Liver (tissue), 9 donors: ENCODE measurements around the gene POMT1. TPM values are rescaled to one million over a fixed set of nuclear protein-coding genes. Genes with fewer than 3 reads are reported as not detected.
"Not testable (repeated sequence)": the region's sequence is repeated elsewhere in the genome, so short reads cannot be mapped to it uniquely, and the experiment has no call there.

Source experiments
- DNase-seq: peaks from one replicate; pipeline ENCODE4 v3.0.0-alpha.2; 2017; ENCODE audit warnings: low spot score
- H3K27ac ChIP-seq, 2 donors: one replicate each; pipeline ENCODE4 v1.7.0; 2013; ENCODE audit warnings: inconsistent platforms in 2 of 2, low read length in 2 of 2, control low read depth in 1 of 2, low read depth in 1 of 2, mild to moderate bottlenecking in 1 of 2
- H3K27me3 ChIP-seq, 4 donors: one replicate each; pipeline versions ENCODE4 v1.6.1 to v1.7.0; 2013; ENCODE audit warnings: low read length in 3 of 4, inconsistent platforms in 1 of 4, mild to moderate bottlenecking in 1 of 4, moderate library complexity in 1 of 4; ENCODE audit not compliant: control insufficient read depth in 4 of 4, insufficient read depth in 4 of 4
- H3K36me3 ChIP-seq, 4 donors: one replicate each; pipeline versions ENCODE4 v1.6.1 to v1.7.0; 2013; ENCODE audit warnings: low read length in 3 of 4, mild to moderate bottlenecking in 3 of 4, low read depth in 1 of 4, moderate library complexity in 1 of 4; ENCODE audit not compliant: control insufficient read depth in 4 of 4, insufficient read depth in 3 of 4
- H3K4me1 ChIP-seq, 4 donors: one replicate each; pipeline versions ENCODE4 v1.6.1 to v1.7.0; 2013; ENCODE audit warnings: low read length in 3 of 4, mild to moderate bottlenecking in 3 of 4, moderate library complexity in 1 of 4; ENCODE audit not compliant: control insufficient read depth in 4 of 4, insufficient read depth in 4 of 4
- H3K4me3 ChIP-seq, 3 donors: one replicate each; pipeline versions ENCODE4 v1.6.1 to v1.7.0; 2013; ENCODE audit warnings: low read length in 3 of 3, control low read depth in 1 of 3, low read depth in 1 of 3, mild to moderate bottlenecking in 1 of 3
- H3K9ac ChIP-seq, 2 donors: one replicate each; pipeline ENCODE4 v1.7.0; 2013; ENCODE audit warnings: low read length in 2 of 2, mild to moderate bottlenecking in 2 of 2, moderate library complexity in 2 of 2, control low read depth in 1 of 2, low read depth in 1 of 2
- H3K9me3 ChIP-seq, 4 donors: one replicate each; pipeline versions ENCODE4 v1.6.1 to v1.7.0; 2013; ENCODE audit warnings: low read length in 3 of 4; ENCODE audit not compliant: control insufficient read depth in 4 of 4
- FOXA1 ChIP-seq: IDR thresholded peaks from 2 replicates; pipeline ENCODE4 v1.6.1; 2016; ENCODE audit warnings: antibody characterized with exemption
- GABPA ChIP-seq, 2 donors: IDR thresholded peaks in 1 of 2; conservative IDR thresholded peaks in 1 of 2; 2 replicates each; pipeline ENCODE4 v1.6.1; 2016; ENCODE audit warnings: antibody characterized with exemption in 2 of 2, mild to moderate bottlenecking in 1 of 2, moderate library complexity in 1 of 2
- HNF4A ChIP-seq, 2 donors: conservative IDR thresholded peaks; 2 replicates each; pipeline ENCODE4 v1.6.1; 2016; ENCODE audit warnings: antibody characterized with exemption in 2 of 2, mild to moderate bottlenecking in 2 of 2
- HNF4G ChIP-seq: IDR thresholded peaks from 2 replicates; pipeline ENCODE4 v1.6.1; 2016; ENCODE audit warnings: antibody characterized with exemption
- RAD21 ChIP-seq, 2 donors: IDR thresholded peaks; 2 replicates each; pipeline ENCODE4 v1.6.1; 2016; ENCODE audit warnings: antibody characterized with exemption in 2 of 2, mild to moderate bottlenecking in 2 of 2
- RXRA ChIP-seq, 2 donors: IDR thresholded peaks; 2 replicates each; pipeline ENCODE4 v1.6.1; 2017 to 2018; ENCODE audit warnings: antibody characterized with exemption in 2 of 2, mild to moderate bottlenecking in 1 of 2
- SP1 ChIP-seq: IDR thresholded peaks from 2 replicates; pipeline ENCODE4 v1.6.1; 2018; ENCODE audit warnings: antibody characterized with exemption, mild to moderate bottlenecking
- TAF1 ChIP-seq: conservative IDR thresholded peaks from 2 replicates; pipeline ENCODE4 v1.6.1; 2016; ENCODE audit warnings: antibody characterized with exemption, mild to moderate bottlenecking
- WGBS: extraction: QIAGEN DNeasy Blood & Tissue Kit; methylation state at CpG from one replicate; pipeline ENCODE4 v1.1.7; 2013; 5-methylcytosine and 5-hydroxymethylcytosine counted together
- polyA plus RNA-seq, 2 donors: library from polyadenylated mRNA; stranded (reverse) in 1 of 2; unstranded in 1 of 2; fragments of 200-250 nt in 1 of 2; fragments of >200 nt in 1 of 2; fragmentation: Nextera tagmentation in 1 of 2; extraction: Ambion mirVana in 1 of 2; gene quantifications; one replicate each; pipeline versions ENCODE4 v1.2.1 to v1.2.3, GENCODE V29; 2013 to 2015
- total RNA-seq, 2 donors: library from RNA; depleted of rRNA; stranded (reverse); fragments of >200 nt; gene quantifications; one replicate each; pipeline ENCODE4 v1.2.3, GENCODE V29; 2014
- TF ChIP-seq, protein P1 (sequence below): IDR thresholded peaks from 2 replicates; pipeline ENCODE4 v1.6.1; 2016; ENCODE audit warnings: antibody characterized with exemption
- TF ChIP-seq, protein P2 (sequence below): IDR thresholded peaks from 2 replicates; pipeline ENCODE4 v1.6.1; 2016; ENCODE audit warnings: antibody characterized with exemption, mild to moderate bottlenecking
- TF ChIP-seq, protein P3 (sequence below): IDR thresholded peaks from 2 replicates; pipeline ENCODE4 v1.6.1; 2016; ENCODE audit warnings: antibody characterized with exemption
- donor health status: healthy.
- donor health status: healthy.
- donor health status: healthy.
- donor health status: healthy.
- donor health status: healthy.

Gene POMT1, protein sequence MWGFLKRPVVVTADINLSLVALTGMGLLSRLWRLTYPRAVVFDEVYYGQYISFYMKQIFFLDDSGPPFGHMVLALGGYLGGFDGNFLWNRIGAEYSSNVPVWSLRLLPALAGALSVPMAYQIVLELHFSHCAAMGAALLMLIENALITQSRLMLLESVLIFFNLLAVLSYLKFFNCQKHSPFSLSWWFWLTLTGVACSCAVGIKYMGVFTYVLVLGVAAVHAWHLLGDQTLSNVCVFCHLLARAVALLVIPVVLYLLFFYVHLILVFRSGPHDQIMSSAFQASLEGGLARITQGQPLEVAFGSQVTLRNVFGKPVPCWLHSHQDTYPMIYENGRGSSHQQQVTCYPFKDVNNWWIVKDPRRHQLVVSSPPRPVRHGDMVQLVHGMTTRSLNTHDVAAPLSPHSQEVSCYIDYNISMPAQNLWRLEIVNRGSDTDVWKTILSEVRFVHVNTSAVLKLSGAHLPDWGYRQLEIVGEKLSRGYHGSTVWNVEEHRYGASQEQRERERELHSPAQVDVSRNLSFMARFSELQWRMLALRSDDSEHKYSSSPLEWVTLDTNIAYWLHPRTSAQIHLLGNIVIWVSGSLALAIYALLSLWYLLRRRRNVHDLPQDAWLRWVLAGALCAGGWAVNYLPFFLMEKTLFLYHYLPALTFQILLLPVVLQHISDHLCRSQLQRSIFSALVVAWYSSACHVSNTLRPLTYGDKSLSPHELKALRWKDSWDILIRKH
- total RNA-seq (10 to 100 TPM; 11.4 to 14.2 TPM), polyA plus RNA-seq (10 to 100 TPM; 11.2 to 11.8 TPM)

DNA sequence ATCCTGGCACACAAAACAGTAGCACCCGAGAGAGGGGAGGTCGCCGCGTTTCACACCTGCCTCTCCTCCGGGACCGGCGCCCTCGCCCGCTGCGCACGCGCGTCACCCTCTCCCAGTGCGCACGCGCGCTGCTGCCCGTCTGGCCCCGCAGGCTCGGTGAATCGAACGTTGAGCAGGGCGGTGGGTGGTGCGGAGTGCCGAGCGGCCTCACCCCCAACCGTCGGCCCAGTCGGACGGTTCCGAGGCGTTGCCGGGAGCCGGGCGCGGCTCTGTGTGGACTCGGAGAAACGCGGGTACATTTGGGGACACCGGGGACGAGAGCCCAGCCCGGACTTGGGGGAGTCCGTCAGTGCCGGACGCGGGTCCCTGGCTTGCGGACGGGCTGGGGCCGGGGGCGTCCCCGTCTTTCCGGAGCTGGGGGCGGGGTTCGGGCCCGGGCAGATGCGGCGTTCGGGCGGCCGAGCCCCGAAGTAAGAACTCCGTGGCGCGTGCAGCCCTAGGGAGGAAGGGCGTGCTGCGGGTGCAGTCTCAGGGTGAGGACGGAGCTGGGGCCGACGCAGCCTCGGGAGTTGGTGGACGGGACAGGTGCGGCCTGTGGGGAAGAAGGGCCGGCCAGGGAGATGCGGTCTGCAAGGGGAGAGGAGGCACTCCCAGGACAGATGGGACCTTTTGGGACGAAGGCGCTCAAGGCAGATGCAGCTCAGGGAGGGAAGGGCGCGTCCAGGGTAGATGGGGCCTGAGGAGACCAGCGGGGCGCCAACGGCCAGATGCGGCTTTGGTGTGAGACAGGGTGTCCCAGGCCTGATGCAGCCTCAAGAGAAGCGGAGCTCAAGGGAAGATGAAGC, at the start of gene POMT1:
Gene POMT1, plus strand, starts transcription at position 138 of the 845 bp plus-strand sequence. CDS start 1,301 bp downstream, outside the sequence.
- TF ChIP-seq, protein P1, sequence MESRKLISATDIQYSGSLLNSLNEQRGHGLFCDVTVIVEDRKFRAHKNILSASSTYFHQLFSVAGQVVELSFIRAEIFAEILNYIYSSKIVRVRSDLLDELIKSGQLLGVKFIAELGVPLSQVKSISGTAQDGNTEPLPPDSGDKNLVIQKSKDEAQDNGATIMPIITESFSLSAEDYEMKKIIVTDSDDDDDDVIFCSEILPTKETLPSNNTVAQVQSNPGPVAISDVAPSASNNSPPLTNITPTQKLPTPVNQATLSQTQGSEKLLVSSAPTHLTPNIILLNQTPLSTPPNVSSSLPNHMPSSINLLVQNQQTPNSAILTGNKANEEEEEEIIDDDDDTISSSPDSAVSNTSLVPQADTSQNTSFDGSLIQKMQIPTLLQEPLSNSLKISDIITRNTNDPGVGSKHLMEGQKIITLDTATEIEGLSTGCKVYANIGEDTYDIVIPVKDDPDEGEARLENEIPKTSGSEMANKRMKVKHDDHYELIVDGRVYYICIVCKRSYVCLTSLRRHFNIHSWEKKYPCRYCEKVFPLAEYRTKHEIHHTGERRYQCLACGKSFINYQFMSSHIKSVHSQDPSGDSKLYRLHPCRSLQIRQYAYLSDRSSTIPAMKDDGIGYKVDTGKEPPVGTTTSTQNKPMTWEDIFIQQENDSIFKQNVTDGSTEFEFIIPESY = no peak
- TF ChIP-seq SP1 (no peak), TAF1 (no peak), RAD21 (IDR thresholded peaks at IDR 0.05) (peak in 1 of 2 donors; percentile 46), HNF4A (conservative IDR thresholded peaks at IDR 0.05) (no peak), HNF4G (no peak)
- TF ChIP-seq, protein P2, sequence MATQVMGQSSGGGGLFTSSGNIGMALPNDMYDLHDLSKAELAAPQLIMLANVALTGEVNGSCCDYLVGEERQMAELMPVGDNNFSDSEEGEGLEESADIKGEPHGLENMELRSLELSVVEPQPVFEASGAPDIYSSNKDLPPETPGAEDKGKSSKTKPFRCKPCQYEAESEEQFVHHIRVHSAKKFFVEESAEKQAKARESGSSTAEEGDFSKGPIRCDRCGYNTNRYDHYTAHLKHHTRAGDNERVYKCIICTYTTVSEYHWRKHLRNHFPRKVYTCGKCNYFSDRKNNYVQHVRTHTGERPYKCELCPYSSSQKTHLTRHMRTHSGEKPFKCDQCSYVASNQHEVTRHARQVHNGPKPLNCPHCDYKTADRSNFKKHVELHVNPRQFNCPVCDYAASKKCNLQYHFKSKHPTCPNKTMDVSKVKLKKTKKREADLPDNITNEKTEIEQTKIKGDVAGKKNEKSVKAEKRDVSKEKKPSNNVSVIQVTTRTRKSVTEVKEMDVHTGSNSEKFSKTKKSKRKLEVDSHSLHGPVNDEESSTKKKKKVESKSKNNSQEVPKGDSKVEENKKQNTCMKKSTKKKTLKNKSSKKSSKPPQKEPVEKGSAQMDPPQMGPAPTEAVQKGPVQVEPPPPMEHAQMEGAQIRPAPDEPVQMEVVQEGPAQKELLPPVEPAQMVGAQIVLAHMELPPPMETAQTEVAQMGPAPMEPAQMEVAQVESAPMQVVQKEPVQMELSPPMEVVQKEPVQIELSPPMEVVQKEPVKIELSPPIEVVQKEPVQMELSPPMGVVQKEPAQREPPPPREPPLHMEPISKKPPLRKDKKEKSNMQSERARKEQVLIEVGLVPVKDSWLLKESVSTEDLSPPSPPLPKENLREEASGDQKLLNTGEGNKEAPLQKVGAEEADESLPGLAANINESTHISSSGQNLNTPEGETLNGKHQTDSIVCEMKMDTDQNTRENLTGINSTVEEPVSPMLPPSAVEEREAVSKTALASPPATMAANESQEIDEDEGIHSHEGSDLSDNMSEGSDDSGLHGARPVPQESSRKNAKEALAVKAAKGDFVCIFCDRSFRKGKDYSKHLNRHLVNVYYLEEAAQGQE = no peak
- TF ChIP-seq, protein P3, sequence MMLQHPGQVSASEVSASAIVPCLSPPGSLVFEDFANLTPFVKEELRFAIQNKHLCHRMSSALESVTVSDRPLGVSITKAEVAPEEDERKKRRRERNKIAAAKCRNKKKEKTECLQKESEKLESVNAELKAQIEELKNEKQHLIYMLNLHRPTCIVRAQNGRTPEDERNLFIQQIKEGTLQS = no peak
- peaks cover 1 to 17% (median 10%) of the 10 kb centered on the region in 4 donors for H3K36me3 ChIP-seq
- WGBS = under 1% methylated on average over 83 of the region's 83 CpGs
- H3K9me3 ChIP-seq = no peaks in the 10 kb centered on the region
- peak; percentile 76 for DNase-seq
- H3K9ac ChIP-seq = peak within 1 kb of the TSS; percentile 19 to 62
- H3K4me3 ChIP-seq = peak within 1 kb of the TSS; percentile 77 to 91 (median 89)
- peak within 1 kb of the TSS; percentile 43 to 47 for H3K27ac ChIP-seq
- peaks cover 6 to 29% (median 16%) of the 10 kb centered on the region in 4 donors for H3K4me1 ChIP-seq
- no peaks in the 10 kb centered on the region for H3K27me3 ChIP-seq

DNA sequence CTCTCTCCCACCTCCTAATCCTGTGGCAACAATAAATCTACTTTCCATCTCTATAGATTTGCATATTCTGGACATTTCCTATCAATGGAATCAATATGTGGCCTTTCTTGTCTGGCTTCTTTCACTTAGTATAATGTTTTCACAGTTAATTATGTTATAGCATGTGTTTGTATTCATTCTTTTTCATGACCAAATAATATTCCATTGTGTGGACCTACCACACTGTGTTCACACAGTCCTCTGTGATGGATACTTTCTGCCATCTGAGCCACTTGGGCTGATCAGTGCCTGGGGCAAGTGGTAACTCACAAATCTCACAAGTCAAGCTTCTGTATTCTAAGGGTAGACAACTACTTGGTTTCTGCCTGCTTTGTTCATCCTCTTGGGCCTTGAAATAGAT, 48.7 kb upstream of the POMT1 start:
- Histone ChIP-seq H3K4me1 (no peaks in the 10 kb centered on the region), H3K9ac (no peak overlapping the region), H3K27me3 (no peaks in the 10 kb centered on the region), H3K4me3 (no peak overlapping the region), H3K9me3 (no peaks in the 10 kb centered on the region), H3K36me3 (peaks cover 3 to 59% (median 42%) of the 10 kb centered on the region in 4 donors), H3K27ac (no peak overlapping the region)
- TF ChIP-seq RXRA (IDR thresholded peaks at IDR 0.05) (no peak), FOXA1 (no peak), GABPA (IDR thresholded peaks at IDR 0.05 in 1 of 2, conservative IDR thresholded peaks at IDR 0.05 in 1 of 2) (no peak)
- DNase-seq = no peak

DNA sequence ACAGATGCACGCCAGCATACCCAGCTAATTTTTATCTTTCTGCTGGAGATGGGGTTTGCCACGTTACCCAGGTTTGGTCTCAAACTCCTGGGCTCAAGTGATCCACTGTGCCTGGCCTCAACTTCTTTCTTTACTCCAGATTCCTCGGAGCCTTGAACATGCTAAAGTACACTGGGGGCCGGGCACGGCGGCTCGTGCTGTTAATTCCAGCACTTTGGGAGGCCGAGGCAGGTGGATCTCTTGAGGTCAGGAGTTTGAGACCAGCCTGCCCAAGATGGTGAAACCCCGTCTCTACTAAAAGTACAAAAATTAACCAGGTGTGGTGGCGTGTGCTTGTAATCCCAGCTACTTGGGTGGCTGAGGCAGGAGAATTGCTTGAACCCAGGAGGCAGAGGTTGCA, 47.1 kb upstream of the POMT1 start:
- not testable (repeated sequence) for H3K4me3 ChIP-seq, H3K27ac ChIP-seq, H3K27me3 ChIP-seq, H3K9me3 ChIP-seq, DNase-seq, H3K9ac ChIP-seq, H3K4me1 ChIP-seq
- H3K36me3 ChIP-seq = peaks cover 10 to 68% (median 54%) of the 10 kb centered on the region in 4 donors
- 97% methylated on average over 10 of the region's 10 CpGs for WGBS
